Hepatocyte (in vitro differentiated cells): ENCODE data around the gene MMUT.

Source experiments
- CTCF ChIP-seq: fragments of 200-600 bp; sonication (generic); IDR thresholded peaks from 2 replicates; pipeline ENCODE4 v1.5.1; 2016; ENCODE audit warnings: antibody characterized with exemption, mild to moderate bottlenecking; ENCODE audit not compliant: poor library complexity
- EZH2 ChIP-seq: fragments of 200-600 bp; sonication (generic); IDR thresholded peaks from 2 replicates; pipeline ENCODE4 v1.6.1; 2016; ENCODE audit warnings: antibody characterized with exemption, mild to moderate bottlenecking, borderline replicate concordance
- EZH2phosphoT487 ChIP-seq: fragments of 200-600 bp; sonication (generic); IDR thresholded peaks from one replicate; pipeline ENCODE4 v1.6.1; 2018; ENCODE audit warnings: antibody characterized with exemption, mild to moderate bottlenecking, low read depth, moderate library complexity; ENCODE audit not compliant: unreplicated experiment, severe bottlenecking

DNA sequence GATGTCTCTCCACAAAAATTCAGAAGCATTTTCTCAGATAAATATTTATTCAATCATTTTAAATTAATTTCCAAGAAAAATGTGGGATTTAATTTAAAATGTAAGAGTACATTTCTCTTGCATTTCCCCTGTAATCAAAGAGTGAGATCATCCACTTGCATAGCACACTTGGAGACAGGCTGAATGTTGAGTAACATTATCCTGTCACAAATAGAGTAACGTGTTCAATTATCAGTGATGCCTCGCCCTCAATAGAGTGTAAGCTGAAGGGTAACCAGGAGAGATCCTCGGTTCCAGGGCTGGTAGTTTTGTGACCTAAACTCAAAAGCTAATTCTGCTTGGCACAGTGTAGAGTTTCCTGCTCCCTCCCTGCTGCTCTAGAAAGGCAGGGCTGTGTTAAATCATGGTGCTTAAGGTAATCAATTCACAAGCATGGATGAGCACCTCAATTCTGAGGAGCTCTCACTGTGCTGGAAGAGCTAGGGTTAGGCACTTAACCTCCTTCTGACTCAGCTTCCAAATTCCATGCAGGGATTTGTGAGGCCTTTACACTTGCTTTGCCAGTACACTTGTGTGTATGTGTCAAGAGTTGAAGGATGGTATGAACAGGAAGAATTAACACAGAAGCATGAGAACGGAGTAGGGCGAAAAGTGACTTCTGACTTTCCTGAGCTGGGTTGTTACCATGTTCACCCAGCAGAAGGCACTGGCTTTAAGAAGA is 56.6 kb downstream of the MMUT start:
- no peak for TF ChIP-seq CTCF
- no peak for TF ChIP-seq EZH2
- TF ChIP-seq EZH2phosphoT487, result no peak
